ENCODE results near the gene RNF145. TPM values are rescaled to one million over a fixed set of nuclear protein-coding genes. Genes with fewer than 3 reads are reported as not detected.
A peak's percentile ranks its signal among the peaks of the same experiment; 100 is the strongest.

RNF145 gene
- total and polyA plus RNA-seq, 10 of the 15 experiments (the other 5 are each of a cell fraction or from before 2014, with no cell fraction given): 9.7 to 58.1 (median 38.2) TPM

- 15% methylated on average over 3 of the region's 3 CpGs for WGBS (ENCODE audit: insufficient coverage, insufficient replicate concordance, low lambda C conversion rate, missing lambda C conversion rate)
- ChIA-PET POLR2A (no interaction called here), RAD21 (ENCODE audit: unreplicated experiment) (no interaction called here), SMC1A (ENCODE audit: uncharacterized antibody, unreplicated experiment) (interaction anchor here (0.7 to 1.4 kb wide), 3 partner anchors 9 to 1048 kb away, joined by 3 to 6 read pairs (median 3); no protein-coding TSS in a partner anchor), CTCF (no interaction called here)
- H3K27me3 ChIP-seq (replicated peaks in 1 of 2; ENCODE audit: control insufficient read depth in 2 of 2, insufficient read depth in 2 of 2, low read length in 1 of 2): no peaks in the 10 kb centered on the region
- intact Hi-C loops (cut with micrococcal nuclease; ENCODE audit: unreplicated experiment): no loop called here
- H3K4me3 ChIP-seq: no peak overlapping the region
- no peaks in the 10 kb centered on the region for H3K4me1 ChIP-seq (ENCODE audit: control insufficient read depth, insufficient read depth, low read length)
- no peak overlapping the region for H2AFZ ChIP-seq (ENCODE audit: control insufficient read depth, low read depth, low read length)
- no peaks in the 10 kb centered on the region; the same call in 2 of the 3 replicates for H3K9me3 ChIP-seq (replicated peaks; ENCODE audit: control insufficient read depth, insufficient read depth, low read length)
- no peak for DNase-seq (ENCODE audit: low read depth, low spot score)
- no TSS peak for BruUV-seq (replicated peaks)
- no peaks in the 10 kb centered on the region for H4K20me1 ChIP-seq (ENCODE audit: control insufficient read depth, insufficient read depth)
- no peak for TF ChIP-seq MTA2 (IDR thresholded peaks at IDR 0.05; ENCODE audit: low read depth)
- no peak for TF ChIP-seq SMC3 (IDR thresholded peaks at IDR 0.05; ENCODE audit: borderline replicate concordance, low read length)
- no peak for TF ChIP-seq ZNF217 (IDR thresholded peaks at IDR 0.05)
- TF ChIP-seq JUNB (IDR thresholded peaks at IDR 0.05): 0 out of 2 replicates have a peak, but pooled peaks have one; percentile 11
- no peak for TF ChIP-seq BHLHE40 (IDR thresholded peaks at IDR 0.05; ENCODE audit: borderline replicate concordance in 1 of 2, low read depth in 2 of 2, low read length in 1 of 2)
- peak; percentile 45; the same call in 1 of the 2 replicates for TF ChIP-seq RUNX3 (IDR thresholded peaks at IDR 0.05; ENCODE audit: low read length)
- TF ChIP-seq PAX5 (IDR thresholded peaks at IDR 0.05; ENCODE audit: borderline replicate concordance, low read depth, low read length): no peak
- TF ChIP-seq IKZF1 (conservative IDR thresholded peaks at IDR 0.05): no peak
- no peak for TF ChIP-seq FOXM1 (IDR thresholded peaks at IDR 0.05; ENCODE audit: low read depth, low read length)
- in situ Hi-C loops (cut with MboI): no loop called here
- no peak for FAIRE-seq
- peak; percentile 81 for ATAC-seq
- H3K4me2 ChIP-seq (ENCODE audit: control insufficient read depth, insufficient read depth): no peak overlapping the region
- no peak overlapping the region for H3K9ac ChIP-seq (ENCODE audit: control insufficient read depth, insufficient read depth, low read length)
- H3K27ac ChIP-seq (ENCODE audit: control insufficient read depth, insufficient read depth): no peak overlapping the region
- H3K79me2 ChIP-seq (ENCODE audit: control insufficient read depth, insufficient read depth, low read length): no peaks in the 10 kb centered on the region
- no peaks in the 10 kb centered on the region for H3K36me3 ChIP-seq (ENCODE audit: control insufficient read depth in 2 of 2, insufficient read depth in 2 of 2, low read length in 1 of 2)
These were observed 85.7 kb downstream of the RNF145 start for GRCh38 chr5:159123700-159124099.

- H3K4me3 ChIP-seq: no peak overlapping the region
These were observed 86.2 kb downstream of the RNF145 start for GRCh38 chr5:159123189-159123588.

More at GRCh38 chr5:159123189-159123588, 86.2 kb downstream of the RNF145 start:
- ChIA-PET RAD21 (ENCODE audit: unreplicated experiment) (no interaction called here), CTCF (interaction anchor here (1.0 kb wide), 1 partner anchor 12 kb away, joined by 4 read pairs; no protein-coding TSS in a partner anchor), POLR2A (no interaction called here), SMC1A (ENCODE audit: uncharacterized antibody, unreplicated experiment) (interaction anchor here (1.3 to 1.4 kb wide), 2 partner anchors 9 to 16 kb away, joined by 3 to 6 read pairs; no protein-coding TSS in a partner anchor)
- in situ Hi-C loops (cut with MboI): no loop called here
- 36% methylated on average over 2 of the region's 2 CpGs for WGBS (ENCODE audit: insufficient coverage, insufficient replicate concordance, low lambda C conversion rate, missing lambda C conversion rate)
- ATAC-seq: no peak
- Histone ChIP-seq H3K36me3 (ENCODE audit: control insufficient read depth in 2 of 2, insufficient read depth in 2 of 2, low read length in 1 of 2) (no peaks in the 10 kb centered on the region), H3K27ac (ENCODE audit: control insufficient read depth, insufficient read depth) (no peak overlapping the region), H3K9me3 (replicated peaks; ENCODE audit: control insufficient read depth, insufficient read depth, low read length) (no peaks in the 10 kb centered on the region; the same call in 2 of the 3 replicates), H3K79me2 (ENCODE audit: control insufficient read depth, insufficient read depth, low read length) (no peaks in the 10 kb centered on the region), H4K20me1 (ENCODE audit: control insufficient read depth, insufficient read depth) (no peaks in the 10 kb centered on the region), H2AFZ (ENCODE audit: control insufficient read depth, low read depth, low read length) (no peak overlapping the region), H3K4me1 (ENCODE audit: control insufficient read depth, insufficient read depth, low read length) (no peaks in the 10 kb centered on the region), H3K9ac (ENCODE audit: control insufficient read depth, insufficient read depth, low read length) (no peak overlapping the region), H3K4me2 (ENCODE audit: control insufficient read depth, insufficient read depth) (no peak overlapping the region), H3K27me3 (replicated peaks in 1 of 2; ENCODE audit: control insufficient read depth in 2 of 2, insufficient read depth in 2 of 2, low read length in 1 of 2) (no peaks in the 10 kb centered on the region)
- BruUV-seq (replicated peaks): no TSS peak
- no peak for FAIRE-seq
- TF ChIP-seq YBX1 (IDR thresholded peaks at IDR 0.05) (no peak), EED (IDR thresholded peaks at IDR 0.05; ENCODE audit: low read depth) (no peak), ZZZ3 (IDR thresholded peaks at IDR 0.05; ENCODE audit: control insufficient read depth, insufficient read length, low read depth) (no peak)
- DNase-seq (ENCODE audit: low read depth, low spot score): no peak
- intact Hi-C loops (cut with micrococcal nuclease; ENCODE audit: unreplicated experiment): no loop called here
